ENCODE measurements around the gene ESYT2. TPM values are rescaled to one million over a fixed set of nuclear protein-coding genes. Genes with fewer than 3 reads are reported as not detected.

Gene ESYT2
- total and polyA plus RNA-seq, 9 of the 15 experiments (the other 6 are each of a cell fraction or from before 2014, with no cell fraction given), result 5.8 to 86.9 (median 64.7) TPM

DNA sequence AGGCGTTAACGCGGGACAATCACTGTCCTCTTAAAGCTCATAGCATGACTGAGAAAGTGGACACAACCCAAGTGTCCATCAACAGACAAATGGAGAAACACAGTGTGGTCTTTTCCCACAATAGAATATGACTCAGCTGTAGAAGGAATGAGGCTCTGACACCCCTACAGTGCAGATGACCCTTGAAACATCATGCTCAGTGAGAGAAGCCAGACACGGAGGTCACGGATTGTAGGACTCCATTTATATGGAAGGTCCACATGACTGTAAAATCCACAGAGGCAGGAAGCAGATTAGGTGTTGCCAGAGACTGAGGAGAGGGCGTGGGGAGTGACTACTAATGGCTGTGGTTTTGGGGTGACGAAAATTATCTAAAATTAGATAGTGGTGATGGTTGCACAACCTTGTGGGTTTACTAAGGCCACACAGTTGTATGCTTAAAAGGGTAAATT lies 118.6 kb downstream of the ESYT2 start (continued):
- TF ChIP-seq, protein P1, sequence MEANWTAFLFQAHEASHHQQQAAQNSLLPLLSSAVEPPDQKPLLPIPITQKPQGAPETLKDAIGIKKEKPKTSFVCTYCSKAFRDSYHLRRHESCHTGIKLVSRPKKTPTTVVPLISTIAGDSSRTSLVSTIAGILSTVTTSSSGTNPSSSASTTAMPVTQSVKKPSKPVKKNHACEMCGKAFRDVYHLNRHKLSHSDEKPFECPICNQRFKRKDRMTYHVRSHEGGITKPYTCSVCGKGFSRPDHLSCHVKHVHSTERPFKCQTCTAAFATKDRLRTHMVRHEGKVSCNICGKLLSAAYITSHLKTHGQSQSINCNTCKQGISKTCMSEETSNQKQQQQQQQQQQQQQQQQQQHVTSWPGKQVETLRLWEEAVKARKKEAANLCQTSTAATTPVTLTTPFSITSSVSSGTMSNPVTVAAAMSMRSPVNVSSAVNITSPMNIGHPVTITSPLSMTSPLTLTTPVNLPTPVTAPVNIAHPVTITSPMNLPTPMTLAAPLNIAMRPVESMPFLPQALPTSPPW (CRISPR knock-in tag; IDR thresholded peaks at IDR 0.05), result peak; percentile 38; the same call in 1 of the 2 replicates
- TF ChIP-seq CEBPB (tag; IDR thresholded peaks at IDR 0.05) (peak; percentile 99), LCOR (CRISPR knock-in tag; IDR thresholded peaks at IDR 0.05) (peak; percentile 88), JUN (IDR thresholded peaks at IDR 0.05; ENCODE audit: borderline replicate concordance, low read depth, low read length) (no peak), JUN (CRISPR knock-in tag; IDR thresholded peaks at IDR 0.05; ENCODE audit: borderline replicate concordance) (peak; percentile 79; the same call in 1 of the 2 replicates), ZNF77 (CRISPR knock-in tag; IDR thresholded peaks at IDR 0.05) (no peak), CAMTA2 (CRISPR knock-in tag; conservative IDR thresholded peaks at IDR 0.05) (no peak), ZNF436 (CRISPR knock-in tag; IDR thresholded peaks at IDR 0.05) (no peak), DNMT1 (IDR thresholded peaks at IDR 0.05) (no peak), MAZ (CRISPR knock-in tag; conservative IDR thresholded peaks at IDR 0.05 in 1 of 2, IDR thresholded peaks at IDR 0.05 in 1 of 2) (no peak), GABPB1 (CRISPR knock-in tag; IDR thresholded peaks at IDR 0.05) (peak; percentile 68), ZNF79 (CRISPR knock-in tag; IDR thresholded peaks at IDR 0.05; ENCODE audit: low read depth) (no peak), BRD9 (IDR thresholded peaks at IDR 0.05; ENCODE audit: low read depth, partially characterized antibody) (no peak), GATAD2A (IDR thresholded peaks at IDR 0.05) (no peak), RBM22 (IDR thresholded peaks at IDR 0.05; ENCODE audit: low read depth, low read length, poor library complexity, severe bottlenecking) (no peak)
- TF ChIP-seq, protein P2, sequence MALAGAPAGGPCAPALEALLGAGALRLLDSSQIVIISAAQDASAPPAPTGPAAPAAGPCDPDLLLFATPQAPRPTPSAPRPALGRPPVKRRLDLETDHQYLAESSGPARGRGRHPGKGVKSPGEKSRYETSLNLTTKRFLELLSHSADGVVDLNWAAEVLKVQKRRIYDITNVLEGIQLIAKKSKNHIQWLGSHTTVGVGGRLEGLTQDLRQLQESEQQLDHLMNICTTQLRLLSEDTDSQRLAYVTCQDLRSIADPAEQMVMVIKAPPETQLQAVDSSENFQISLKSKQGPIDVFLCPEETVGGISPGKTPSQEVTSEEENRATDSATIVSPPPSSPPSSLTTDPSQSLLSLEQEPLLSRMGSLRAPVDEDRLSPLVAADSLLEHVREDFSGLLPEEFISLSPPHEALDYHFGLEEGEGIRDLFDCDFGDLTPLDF (CRISPR knock-in tag; IDR thresholded peaks at IDR 0.05), result no peak
- TF ChIP-seq, protein P3, sequence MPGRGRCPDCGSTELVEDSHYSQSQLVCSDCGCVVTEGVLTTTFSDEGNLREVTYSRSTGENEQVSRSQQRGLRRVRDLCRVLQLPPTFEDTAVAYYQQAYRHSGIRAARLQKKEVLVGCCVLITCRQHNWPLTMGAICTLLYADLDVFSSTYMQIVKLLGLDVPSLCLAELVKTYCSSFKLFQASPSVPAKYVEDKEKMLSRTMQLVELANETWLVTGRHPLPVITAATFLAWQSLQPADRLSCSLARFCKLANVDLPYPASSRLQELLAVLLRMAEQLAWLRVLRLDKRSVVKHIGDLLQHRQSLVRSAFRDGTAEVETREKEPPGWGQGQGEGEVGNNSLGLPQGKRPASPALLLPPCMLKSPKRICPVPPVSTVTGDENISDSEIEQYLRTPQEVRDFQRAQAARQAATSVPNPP (IDR thresholded peaks at IDR 0.05; ENCODE audit: borderline replicate concordance, insufficient read depth, insufficient read length), result no peak
- TF ChIP-seq, protein P4, sequence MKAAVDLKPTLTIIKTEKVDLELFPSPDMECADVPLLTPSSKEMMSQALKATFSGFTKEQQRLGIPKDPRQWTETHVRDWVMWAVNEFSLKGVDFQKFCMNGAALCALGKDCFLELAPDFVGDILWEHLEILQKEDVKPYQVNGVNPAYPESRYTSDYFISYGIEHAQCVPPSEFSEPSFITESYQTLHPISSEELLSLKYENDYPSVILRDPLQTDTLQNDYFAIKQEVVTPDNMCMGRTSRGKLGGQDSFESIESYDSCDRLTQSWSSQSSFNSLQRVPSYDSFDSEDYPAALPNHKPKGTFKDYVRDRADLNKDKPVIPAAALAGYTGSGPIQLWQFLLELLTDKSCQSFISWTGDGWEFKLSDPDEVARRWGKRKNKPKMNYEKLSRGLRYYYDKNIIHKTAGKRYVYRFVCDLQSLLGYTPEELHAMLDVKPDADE (conservative IDR thresholded peaks at IDR 0.05; ENCODE audit: control insufficient read depth, low read depth, low read length), result no peak
- TF ChIP-seq, protein P5, sequence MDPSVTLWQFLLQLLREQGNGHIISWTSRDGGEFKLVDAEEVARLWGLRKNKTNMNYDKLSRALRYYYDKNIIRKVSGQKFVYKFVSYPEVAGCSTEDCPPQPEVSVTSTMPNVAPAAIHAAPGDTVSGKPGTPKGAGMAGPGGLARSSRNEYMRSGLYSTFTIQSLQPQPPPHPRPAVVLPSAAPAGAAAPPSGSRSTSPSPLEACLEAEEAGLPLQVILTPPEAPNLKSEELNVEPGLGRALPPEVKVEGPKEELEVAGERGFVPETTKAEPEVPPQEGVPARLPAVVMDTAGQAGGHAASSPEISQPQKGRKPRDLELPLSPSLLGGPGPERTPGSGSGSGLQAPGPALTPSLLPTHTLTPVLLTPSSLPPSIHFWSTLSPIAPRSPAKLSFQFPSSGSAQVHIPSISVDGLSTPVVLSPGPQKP (CRISPR knock-in tag; IDR thresholded peaks at IDR 0.05), result no peak
- TF ChIP-seq, protein P6, sequence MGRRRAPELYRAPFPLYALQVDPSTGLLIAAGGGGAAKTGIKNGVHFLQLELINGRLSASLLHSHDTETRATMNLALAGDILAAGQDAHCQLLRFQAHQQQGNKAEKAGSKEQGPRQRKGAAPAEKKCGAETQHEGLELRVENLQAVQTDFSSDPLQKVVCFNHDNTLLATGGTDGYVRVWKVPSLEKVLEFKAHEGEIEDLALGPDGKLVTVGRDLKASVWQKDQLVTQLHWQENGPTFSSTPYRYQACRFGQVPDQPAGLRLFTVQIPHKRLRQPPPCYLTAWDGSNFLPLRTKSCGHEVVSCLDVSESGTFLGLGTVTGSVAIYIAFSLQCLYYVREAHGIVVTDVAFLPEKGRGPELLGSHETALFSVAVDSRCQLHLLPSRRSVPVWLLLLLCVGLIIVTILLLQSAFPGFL (CRISPR knock-in tag; IDR thresholded peaks at IDR 0.05), result no peak
- TF ChIP-seq, protein P7, sequence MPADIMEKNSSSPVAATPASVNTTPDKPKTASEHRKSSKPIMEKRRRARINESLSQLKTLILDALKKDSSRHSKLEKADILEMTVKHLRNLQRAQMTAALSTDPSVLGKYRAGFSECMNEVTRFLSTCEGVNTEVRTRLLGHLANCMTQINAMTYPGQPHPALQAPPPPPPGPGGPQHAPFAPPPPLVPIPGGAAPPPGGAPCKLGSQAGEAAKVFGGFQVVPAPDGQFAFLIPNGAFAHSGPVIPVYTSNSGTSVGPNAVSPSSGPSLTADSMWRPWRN (IDR thresholded peaks at IDR 0.05; ENCODE audit: low read depth), result 0 out of 2 replicates have a peak, but pooled peaks have one; percentile 27

Measured in K562 (cell line).